HUES6 (cell line): Measurements from ENCODE around the gene AK4.
"Not testable (repeated sequence)": the region's sequence is repeated elsewhere in the genome, so short reads cannot be mapped to it uniquely, and the experiment has no call there.

Experiments
- H3K27ac ChIP-seq: 2 replicates; pipeline ENCODE4 v1.7.0; 2013; ENCODE audit warnings: low read depth, mild to moderate bottlenecking, low read length, inconsistent platforms
- H3K27me3 ChIP-seq: 2 replicates; pipeline ENCODE4 v1.6.1; 2013; ENCODE audit warnings: low read length; ENCODE audit not compliant: control insufficient read depth, insufficient read depth
- H3K36me3 ChIP-seq: 2 replicates; pipeline ENCODE4 v1.6.1; 2013; ENCODE audit warnings: low read length; ENCODE audit not compliant: control insufficient read depth, insufficient read depth
- H3K4me1 ChIP-seq: 2 replicates; pipeline ENCODE4 v1.6.1; 2013; ENCODE audit warnings: low read length; ENCODE audit not compliant: control insufficient read depth, insufficient read depth
- H3K4me3 ChIP-seq: 2 replicates; pipeline ENCODE4 v1.5.1; 2013; ENCODE audit warnings: low read depth, low read length
- H3K9ac ChIP-seq: one replicate; pipeline ENCODE4 v1.6.1; 2013; ENCODE audit warnings: mild to moderate bottlenecking, low read length
- H3K9me3 ChIP-seq: 2 replicates; pipeline ENCODE4 v1.6.1; 2013; ENCODE audit warnings: low read depth, low read length; ENCODE audit not compliant: control insufficient read depth, insufficient read depth

AK4 gene

DNA sequence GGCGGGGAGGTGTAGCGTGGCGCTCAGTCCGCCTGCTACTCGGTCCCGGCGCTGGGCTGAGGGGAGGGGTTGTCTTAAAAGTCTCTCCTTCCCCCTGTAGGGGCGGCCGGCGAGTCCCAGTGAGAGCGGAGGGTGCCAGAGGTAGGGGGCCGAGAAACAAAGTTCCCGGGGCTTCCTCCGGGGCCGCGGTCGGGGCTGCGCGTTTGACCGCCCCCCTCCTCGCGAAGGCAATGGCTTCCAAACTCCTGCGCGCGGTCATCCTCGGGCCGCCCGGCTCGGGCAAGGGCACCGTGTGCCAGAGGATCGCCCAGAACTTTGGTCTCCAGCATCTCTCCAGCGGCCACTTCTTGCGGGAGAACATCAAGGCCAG, at the start of gene AK4:
Gene AK4 (plus strand): TSS at position 26 of the 370 bp plus-strand sequence. CDS start 205 bp downstream, at position 231.
- H3K36me3 ChIP-seq, H3K9me3 ChIP-seq: not testable (repeated sequence)
- H3K9ac ChIP-seq, result peak within 1 kb of the TSS; percentile 85
- peaks cover 27% of the 10 kb centered on the region for H3K4me1 ChIP-seq
- H3K27ac ChIP-seq, result peak within 1 kb of the TSS; percentile 87; the same call in 1 of the 2 replicates
- H3K4me3 ChIP-seq, result peak within 1 kb of the TSS; percentile 61
- H3K27me3 ChIP-seq, result peaks cover 42% of the 10 kb centered on the region

GRCh38 chr1:65103807-65104206, 44.2 kb upstream of the AK4 start:
- Histone ChIP-seq H3K9ac (no peak overlapping the region), H3K27ac (no peak overlapping the region), H3K4me3 (no peak overlapping the region), H3K36me3 (no peaks in the 10 kb centered on the region), H3K4me1 (no peaks in the 10 kb centered on the region), H3K9me3 (peaks cover 4% of the 10 kb centered on the region; the same call in 1 of the 2 replicates), H3K27me3 (no peaks in the 10 kb centered on the region)

DNA sequence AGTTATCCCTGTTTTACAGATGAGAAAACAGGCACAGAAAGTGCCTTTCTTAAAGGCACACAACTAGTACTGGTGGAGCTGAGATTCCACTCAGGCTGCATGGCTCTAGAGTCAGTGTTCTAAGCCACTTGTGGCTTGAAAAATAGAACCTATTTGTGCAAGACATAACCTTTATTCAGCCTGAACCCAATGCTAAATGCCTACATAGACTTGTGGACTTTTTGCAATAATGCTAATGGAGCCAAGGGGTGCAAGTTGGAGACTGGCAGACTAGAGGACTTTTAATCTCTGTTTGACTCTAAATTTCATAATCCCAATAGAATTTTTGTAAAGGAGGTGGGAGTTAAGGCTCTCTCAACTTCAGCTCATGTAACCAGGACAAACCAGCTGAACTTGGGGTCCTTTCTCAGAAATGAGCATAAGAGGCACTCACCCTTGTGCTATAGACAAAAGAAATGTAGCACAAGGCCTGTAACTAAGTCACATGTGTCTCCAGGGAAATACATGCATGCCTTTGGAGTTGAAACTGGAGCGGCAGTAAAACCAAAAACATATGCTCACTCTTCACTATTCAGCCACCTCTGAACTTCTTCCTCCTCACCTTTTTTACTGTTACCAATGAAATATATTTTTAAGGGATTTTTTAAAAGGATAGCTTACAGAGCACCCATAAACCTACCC, 43.0 kb upstream of the AK4 start:
- no peaks in the 10 kb centered on the region; the same call in 1 of the 2 replicates for H3K9me3 ChIP-seq
- H3K4me3 ChIP-seq, result no peak overlapping the region
- no peaks in the 10 kb centered on the region for H3K36me3 ChIP-seq
- H3K27ac ChIP-seq, result no peak overlapping the region
- no peak overlapping the region for H3K9ac ChIP-seq
- no peaks in the 10 kb centered on the region for H3K27me3 ChIP-seq
- no peaks in the 10 kb centered on the region for H3K4me1 ChIP-seq

DNA sequence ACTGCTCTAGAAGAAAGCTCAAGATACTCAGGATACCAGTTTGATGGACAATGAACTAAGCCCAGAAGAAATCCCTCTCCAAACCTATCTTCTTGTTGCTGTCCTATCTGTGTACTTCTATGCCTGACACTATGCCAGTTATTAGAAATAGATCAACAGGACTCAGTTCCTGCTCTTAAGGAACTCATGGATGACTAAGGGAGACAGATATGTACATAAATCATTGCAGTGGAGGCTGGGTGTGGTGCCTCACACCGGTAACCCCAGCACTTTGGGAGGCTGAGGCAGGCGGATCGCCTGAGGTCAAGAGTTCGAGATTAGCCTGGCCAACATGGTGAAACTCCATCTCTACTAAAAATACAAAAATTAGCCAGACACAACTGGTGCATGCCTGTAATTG, 42.4 kb upstream of the AK4 start:
- no peaks in the 10 kb centered on the region; the same call in 1 of the 2 replicates for H3K9me3 ChIP-seq

GRCh38 chr1:65108025-65108642, 39.9 kb upstream of the AK4 start:
- no peak overlapping the region for H3K9ac ChIP-seq
- H3K36me3 ChIP-seq, result no peaks in the 10 kb centered on the region
- no peak overlapping the region for H3K27ac ChIP-seq
- peaks cover 5% of the 10 kb centered on the region for H3K9me3 ChIP-seq
- no peaks in the 10 kb centered on the region for H3K4me1 ChIP-seq
- H3K27me3 ChIP-seq, result no peaks in the 10 kb centered on the region
- H3K4me3 ChIP-seq, result no peak overlapping the region

More for the DNA sequence above, 42.4 kb upstream of the AK4 start:
- Histone ChIP-seq H3K9ac (no peak overlapping the region), H3K36me3 (no peaks in the 10 kb centered on the region), H3K27ac (no peak overlapping the region), H3K27me3 (no peaks in the 10 kb centered on the region), H3K4me1 (no peaks in the 10 kb centered on the region), H3K4me3 (no peak overlapping the region)

GRCh38 chr1:65109487-65109886, 38.5 kb upstream of the AK4 start:
- H3K4me1 ChIP-seq, result no peaks in the 10 kb centered on the region
- H3K9ac ChIP-seq, result no peak overlapping the region
- no peaks in the 10 kb centered on the region for H3K36me3 ChIP-seq
- no peak overlapping the region for H3K4me3 ChIP-seq
- H3K9me3 ChIP-seq, result peaks cover 5% of the 10 kb centered on the region
- no peaks in the 10 kb centered on the region for H3K27me3 ChIP-seq
- H3K27ac ChIP-seq, result no peak overlapping the region

DNA sequence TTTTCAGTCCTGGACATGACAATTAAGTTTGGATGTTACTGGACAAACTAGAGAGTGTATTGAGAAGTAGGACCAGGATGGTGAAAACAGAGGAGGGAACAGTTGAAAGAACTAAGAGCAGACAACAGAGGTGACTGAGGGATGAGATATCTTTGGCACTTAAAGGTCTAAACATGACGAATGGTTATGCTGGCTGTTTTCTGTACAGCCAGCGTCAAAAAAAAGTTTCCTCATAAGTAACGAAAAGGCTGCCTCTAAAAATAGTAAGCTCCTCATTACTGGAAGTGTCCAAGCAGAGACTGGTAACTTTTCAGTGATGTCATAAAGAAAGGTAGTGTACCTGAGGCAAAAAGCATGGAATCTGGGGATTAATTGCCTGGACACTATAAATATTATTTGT, 35.2 kb upstream of the AK4 start:
- no peak overlapping the region for H3K4me3 ChIP-seq
- H3K27me3 ChIP-seq, result no peaks in the 10 kb centered on the region
- no peak overlapping the region for H3K9ac ChIP-seq
- H3K9me3 ChIP-seq, result peaks cover 5% of the 10 kb centered on the region
- no peak overlapping the region for H3K27ac ChIP-seq
- H3K36me3 ChIP-seq, result no peaks in the 10 kb centered on the region
- no peaks in the 10 kb centered on the region for H3K4me1 ChIP-seq

DNA sequence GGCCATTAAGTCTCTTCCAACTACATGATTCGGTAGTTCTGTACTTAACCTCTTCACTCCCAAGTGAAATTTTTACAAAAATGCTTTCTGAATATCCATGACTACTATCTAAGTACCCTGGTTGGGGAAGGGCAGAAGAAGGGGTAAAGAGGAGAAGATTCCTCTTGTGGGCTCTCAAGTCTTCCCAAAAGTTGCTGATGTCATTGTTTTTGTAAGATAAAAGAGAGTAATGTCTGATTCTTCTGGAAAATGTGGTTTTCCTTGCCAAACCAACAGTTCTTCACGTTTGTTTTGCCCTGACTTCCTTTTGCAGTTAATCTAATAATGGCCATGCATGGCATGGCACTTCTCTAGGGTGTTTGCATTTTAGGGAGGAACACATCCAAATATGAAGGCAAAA, 34.7 kb upstream of the AK4 start:
- no peaks in the 10 kb centered on the region for H3K36me3 ChIP-seq
- H3K4me1 ChIP-seq, result no peaks in the 10 kb centered on the region
- H3K9ac ChIP-seq, result no peak overlapping the region
- no peak overlapping the region for H3K27ac ChIP-seq
- no peak overlapping the region for H3K4me3 ChIP-seq
- H3K27me3 ChIP-seq, result no peaks in the 10 kb centered on the region
- peaks cover 5% of the 10 kb centered on the region for H3K9me3 ChIP-seq

- H3K27ac ChIP-seq, result no peak overlapping the region
- no peak overlapping the region for H3K4me3 ChIP-seq
- peaks cover 5% of the 10 kb centered on the region for H3K9me3 ChIP-seq
- no peaks in the 10 kb centered on the region for H3K4me1 ChIP-seq
- H3K36me3 ChIP-seq, result no peaks in the 10 kb centered on the region
- no peaks in the 10 kb centered on the region for H3K27me3 ChIP-seq
- H3K9ac ChIP-seq, result no peak overlapping the region
Observed at GRCh38 chr1:65114322-65114721, 33.7 kb upstream of the AK4 start.

GRCh38 chr1:65119951-65120350, 28.1 kb upstream of the AK4 start:
- no peaks in the 10 kb centered on the region for H3K9me3 ChIP-seq
- H3K27ac ChIP-seq, result no peak overlapping the region
- no peak overlapping the region for H3K4me3 ChIP-seq
- H3K36me3 ChIP-seq, result no peaks in the 10 kb centered on the region
- no peaks in the 10 kb centered on the region for H3K27me3 ChIP-seq
- no peaks in the 10 kb centered on the region for H3K4me1 ChIP-seq
- no peak overlapping the region for H3K9ac ChIP-seq

DNA sequence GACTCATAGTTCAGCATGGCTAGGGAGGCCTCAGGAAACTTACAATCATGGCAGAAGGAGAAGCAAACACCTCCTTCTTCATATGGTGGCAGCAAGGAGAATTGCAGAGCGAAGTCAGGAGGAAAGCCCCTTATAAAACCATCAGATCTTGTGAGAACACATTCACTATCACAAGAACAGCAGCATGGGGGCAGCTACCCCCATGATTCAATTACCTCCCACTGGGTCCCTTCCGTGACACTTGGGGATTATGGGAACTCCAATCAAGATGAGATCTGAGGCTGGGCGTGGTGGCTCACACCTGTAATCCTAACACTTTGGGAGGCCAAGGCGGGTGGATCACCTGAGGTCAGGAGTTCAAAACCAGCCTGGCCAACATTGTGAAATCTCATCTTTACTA, 18.9 kb upstream of the AK4 start:
- H3K27ac ChIP-seq, H3K4me1 ChIP-seq, H3K4me3 ChIP-seq, H3K9ac ChIP-seq, H3K36me3 ChIP-seq, H3K9me3 ChIP-seq, H3K27me3 ChIP-seq: not testable (repeated sequence)
